ENCODE results near the gene OR51E1.

Gene OR51E1, protein sequence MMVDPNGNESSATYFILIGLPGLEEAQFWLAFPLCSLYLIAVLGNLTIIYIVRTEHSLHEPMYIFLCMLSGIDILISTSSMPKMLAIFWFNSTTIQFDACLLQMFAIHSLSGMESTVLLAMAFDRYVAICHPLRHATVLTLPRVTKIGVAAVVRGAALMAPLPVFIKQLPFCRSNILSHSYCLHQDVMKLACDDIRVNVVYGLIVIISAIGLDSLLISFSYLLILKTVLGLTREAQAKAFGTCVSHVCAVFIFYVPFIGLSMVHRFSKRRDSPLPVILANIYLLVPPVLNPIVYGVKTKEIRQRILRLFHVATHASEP

DNA sequence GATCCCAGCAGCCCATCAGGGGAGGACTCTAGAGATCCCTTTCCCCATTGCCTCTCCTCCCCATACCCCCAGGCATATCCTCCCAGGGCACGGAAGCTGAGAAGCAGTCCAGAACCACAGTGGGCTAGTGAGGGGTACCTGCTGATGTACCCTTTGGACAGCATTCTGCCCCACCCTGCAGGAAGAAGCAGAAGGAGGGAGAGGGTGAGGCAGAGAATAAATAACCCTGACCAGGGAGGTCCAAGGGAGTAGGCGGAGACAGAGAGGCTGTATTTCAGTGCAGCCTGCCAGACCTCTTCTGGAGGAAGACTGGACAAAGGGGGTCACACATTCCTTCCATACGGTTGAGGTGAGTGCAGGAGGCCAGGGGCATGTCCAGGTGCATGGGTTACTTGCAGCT lies at the start of gene OR51E1:
TSS of gene OR51E1 (plus strand) at position 301 of the 400 bp plus-strand sequence. CDS start 8,545 bp downstream, outside the sequence.
- DNase-seq (ENCODE audit: low read depth in 2 of 3, low spot score in 2 of 3): no peak

DNA sequence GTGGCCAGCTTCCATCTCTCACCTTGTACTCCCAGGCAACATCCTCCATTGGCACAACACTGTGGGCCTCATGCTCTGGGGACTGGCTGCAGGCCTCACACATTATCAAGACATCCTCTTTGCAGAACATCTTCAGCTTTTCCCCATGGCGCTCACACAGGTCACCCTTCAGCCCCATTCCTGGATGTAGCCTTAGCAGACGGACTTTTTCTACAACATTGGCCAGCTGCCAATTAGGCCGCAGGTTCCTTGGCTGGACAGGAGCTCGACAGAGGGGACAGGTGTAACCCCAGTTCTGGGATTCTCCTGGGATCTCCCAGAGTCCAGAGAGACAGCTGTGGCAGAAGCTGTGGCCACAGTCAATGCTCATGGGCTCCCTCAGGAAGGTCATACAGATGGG lies 38.7 kb upstream of the OR51E1 start:
- no peak for DNase-seq (ENCODE audit: low read depth in 2 of 3, low spot score in 2 of 3)

DNA sequence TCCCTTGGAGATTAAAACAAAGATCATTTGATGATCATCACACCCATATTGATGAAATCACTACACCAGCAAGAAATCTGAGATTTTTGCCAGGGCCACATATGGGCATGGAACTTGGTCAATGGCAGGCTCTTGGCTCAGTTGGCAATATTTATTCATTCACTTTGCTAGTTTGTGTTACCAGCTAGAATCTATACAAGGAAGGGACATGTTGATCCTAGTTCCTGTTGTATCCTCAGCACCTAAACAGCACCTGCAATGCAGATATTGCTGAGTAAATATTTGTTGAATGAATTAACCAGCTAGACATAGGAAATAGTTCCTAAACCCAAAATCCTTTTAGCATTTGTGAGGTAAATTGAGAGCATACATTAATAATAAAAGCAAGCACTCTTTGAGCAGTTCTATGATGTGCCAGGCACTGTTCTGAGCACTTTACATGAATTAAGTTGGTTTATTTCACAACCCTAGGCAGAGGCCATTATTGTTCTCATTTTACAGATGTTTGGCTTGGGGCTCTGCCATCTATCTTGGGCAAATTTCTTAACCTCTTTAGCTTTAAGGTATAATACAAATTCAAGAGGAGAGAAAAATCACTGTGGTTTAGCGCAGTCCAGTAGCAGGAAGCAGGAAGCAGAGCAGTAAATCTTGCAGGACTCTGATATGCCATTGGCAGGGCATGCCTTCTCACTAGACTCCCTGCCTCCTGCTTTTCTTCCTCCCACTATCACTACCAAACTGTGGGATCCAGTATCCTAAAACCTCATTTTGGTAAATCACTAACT lies 37.4 kb upstream of the OR51E1 start:
- no peak for DNase-seq (ENCODE audit: low read depth in 2 of 3, low spot score in 2 of 3)

DNA sequence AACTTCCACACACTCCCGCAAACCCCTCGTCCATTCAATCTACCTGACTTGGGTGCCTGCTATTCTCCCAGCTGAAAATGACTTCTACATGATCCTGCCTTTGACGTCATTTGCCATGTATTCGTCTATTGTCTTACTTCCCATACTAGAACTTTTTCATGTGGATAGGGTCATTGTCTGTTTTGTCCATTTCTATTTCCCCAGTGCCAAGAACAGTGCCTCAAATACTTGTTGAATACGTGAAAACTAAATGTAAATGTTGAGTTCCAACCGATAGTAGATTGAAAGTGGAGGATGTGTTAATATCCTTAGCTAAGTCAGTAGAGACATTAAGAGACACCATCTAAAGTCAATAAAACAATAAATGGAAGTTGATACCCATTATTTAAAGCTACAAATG lies 36.7 kb upstream of the OR51E1 start:
- no peak for DNase-seq (ENCODE audit: low read depth in 2 of 3, low spot score in 2 of 3)

DNA sequence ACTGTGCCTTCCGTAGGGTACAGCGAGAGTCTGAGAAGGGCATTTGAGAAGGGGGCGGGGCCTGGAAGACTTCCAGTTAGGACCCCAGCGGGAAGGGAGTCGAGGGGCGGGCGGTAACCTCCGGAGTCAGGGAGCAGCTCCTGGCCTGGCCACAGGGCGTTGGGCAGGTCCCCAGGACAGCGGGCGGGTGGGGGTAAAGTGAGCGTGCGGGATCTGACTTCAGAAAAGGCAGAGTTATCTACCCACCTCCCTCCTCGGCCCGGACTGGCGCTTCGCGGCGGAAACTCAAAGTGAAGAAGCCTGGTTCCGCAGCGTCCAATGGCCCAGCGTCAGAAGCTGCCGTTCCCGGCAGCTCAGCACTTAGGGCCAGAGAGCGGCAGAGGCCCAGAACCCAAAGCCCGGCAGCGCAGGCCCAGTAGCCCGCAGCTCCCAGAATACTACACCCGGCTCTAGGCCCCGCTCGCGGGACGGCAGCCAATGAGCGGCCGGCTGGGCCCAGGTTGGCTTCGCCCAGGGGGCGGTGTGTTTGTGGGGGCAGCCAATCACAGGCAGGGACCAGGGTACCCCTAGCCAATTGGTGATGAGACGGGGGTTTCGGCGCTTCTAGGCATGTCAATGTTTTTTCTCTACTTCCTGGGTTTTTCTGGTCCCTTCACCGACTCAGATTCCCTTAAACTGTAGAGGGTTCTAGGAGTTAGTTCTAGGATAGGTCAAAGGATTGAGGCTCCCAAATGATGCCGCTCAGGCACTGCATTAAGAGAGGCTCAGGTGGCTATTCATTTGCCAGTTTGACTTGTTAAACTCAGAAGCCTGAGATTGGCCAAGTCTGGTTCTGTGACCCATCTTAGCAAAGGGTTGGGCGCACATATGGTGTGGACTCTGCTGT lies 35.8 kb upstream of the OR51E1 start, which contains the start of gene TRIM68:
TSS of gene TRIM68 (minus strand) at position 451 of the 886 bp plus-strand sequence. CDS start 2,727 bp downstream, outside the sequence.
- peak; percentile 66 to 89 (median 85) for DNase-seq (ENCODE audit: low read depth in 2 of 3, low spot score in 2 of 3)

DNA sequence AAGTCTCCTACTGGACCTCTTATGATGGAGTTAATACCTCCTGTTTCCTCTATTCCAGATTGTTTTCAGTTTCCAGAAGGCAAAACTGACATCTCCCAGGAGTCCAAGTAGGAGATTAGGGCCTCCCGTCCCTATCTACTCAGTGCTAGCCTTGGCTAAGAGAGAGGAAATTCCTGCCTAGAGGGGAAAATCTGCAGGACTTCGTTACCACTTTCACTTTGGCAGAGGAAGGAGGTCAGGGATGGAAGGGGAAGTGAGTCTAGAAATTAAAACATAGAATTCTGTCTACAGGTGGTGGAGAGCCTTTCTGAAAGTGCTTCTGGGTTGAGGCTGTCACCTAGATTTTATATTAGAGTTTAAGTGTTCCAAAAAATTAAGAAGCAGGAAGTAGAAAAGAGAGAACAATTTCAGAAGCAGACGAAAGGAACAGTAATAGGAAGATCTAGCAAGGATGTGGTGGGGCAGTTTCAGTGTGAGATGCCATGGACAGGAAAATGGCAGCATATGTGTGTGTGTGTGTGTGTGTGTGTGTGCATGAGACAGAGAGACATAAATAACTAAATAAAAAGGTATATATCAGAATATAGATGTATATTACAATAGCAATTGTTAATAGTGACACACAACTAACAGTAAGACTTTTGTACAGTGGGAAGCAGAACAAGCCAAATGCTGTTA lies 33.4 kb upstream of the OR51E1 start:
- no peak for DNase-seq (ENCODE audit: low read depth in 2 of 3, low spot score in 2 of 3)

DNA sequence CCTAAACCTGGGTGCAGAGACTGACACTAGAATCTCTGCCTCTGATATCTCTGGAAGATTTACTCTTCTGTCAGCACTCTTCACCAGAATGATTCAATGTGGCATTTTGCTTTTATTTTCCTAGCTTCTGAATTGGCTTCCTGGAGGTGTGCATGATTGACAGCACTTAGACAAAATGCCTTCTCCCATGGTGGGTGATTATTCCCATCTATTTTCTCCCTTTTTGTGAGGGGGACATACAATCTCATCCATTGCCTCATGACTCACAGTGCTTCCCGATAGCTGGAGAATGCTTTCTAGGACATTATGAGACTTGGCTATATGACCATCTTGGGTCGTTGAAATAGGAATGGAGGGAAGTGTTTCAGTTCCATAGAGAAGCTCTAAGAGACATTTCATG lies 31.8 kb upstream of the OR51E1 start:
- DNase-seq (ENCODE audit: low read depth in 2 of 3, low spot score in 2 of 3): no peak

DNA sequence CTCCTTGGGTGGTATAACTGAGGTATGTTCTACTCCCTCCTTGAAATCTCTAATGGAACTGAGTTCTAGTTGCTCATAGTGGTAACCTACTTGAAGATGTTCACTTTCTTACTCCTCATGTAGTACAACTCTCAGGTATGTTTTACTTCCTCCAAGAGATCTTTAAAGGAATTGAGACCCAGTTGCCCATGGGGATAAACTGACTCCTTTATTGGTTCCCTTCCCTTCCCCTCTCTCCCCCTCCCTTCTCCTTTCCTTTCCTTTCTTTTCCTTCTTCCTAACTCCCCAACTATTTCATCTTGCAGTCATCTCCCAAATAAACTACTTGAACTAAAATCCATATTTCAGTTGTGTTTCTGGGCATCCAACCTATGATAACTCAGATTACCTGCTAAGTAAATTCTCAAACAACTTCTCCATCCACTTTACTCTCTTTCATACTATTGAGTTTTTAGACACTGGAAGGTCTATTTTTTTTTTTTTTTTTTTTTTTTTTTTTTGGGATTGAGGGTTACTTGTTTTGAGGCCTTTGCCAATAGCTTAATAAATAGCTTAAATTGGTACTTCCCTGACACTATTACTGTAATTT lies 27.8 kb upstream of the OR51E1 start:
- DNase-seq (ENCODE audit: low read depth in 2 of 3, low spot score in 2 of 3): no peak

DNA sequence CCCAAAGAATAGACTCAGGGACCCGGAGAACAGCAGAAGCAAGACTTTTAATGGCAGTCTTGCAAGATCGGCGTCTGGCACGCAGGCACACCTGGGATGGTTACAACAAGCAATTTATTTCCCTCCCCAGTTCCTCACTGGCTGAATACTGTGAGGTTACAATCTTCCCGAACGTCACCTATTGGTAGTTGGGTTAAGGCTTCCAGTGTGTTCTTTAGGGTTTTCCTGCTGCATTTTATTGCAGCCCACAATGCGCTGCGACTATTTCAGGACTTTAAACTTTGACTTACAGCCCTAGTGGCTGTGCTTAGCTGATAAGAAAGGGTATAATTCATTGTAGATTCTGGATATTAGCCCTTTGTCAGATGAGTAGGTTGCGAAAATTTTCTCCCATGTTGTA lies 24.3 kb upstream of the OR51E1 start:
- no peak for DNase-seq (ENCODE audit: low read depth in 2 of 3, low spot score in 2 of 3)

DNA sequence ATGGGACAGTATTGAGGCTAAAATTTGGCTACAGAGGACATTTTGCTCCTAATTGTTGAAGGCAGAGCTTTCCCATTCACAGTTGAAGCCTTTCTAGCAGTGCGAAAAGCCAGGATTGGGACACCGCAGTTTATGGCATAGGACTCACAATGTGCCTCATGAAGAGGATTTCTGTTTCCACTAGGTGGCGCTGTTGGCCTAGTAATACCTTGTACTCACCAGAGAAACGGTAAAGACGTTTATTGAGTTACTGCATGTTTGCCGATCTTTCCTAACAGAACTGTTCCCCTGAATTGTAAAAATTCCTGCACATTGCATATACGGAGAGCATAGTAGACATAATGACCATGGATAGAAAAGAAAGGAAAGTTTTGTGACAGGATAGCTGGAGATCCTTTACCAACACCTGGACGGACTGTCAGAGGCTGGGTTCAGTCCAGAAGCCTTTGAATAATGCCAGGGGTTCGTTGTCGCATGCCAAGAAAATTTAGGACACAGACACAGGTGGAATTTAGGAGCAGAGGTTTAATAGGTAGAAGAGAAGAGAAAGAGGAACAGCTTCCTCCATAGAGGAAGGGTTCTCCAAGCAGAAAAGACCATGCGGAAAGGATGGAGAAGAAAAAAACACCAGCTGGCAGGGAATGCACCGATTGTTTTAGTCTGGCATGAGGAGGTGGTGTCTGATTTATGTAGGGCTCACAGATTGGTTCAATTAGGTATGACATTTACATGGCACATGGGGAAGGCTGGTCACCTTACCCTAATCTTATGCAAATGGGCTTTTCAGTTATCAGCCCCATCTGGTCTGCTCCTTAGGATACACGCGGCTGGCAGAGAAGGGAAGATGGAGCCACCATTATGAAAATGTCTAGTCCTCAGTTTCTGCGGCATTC lies 17.3 kb upstream of the OR51E1 start:
- DNase-seq (ENCODE audit: low read depth in 2 of 3, low spot score in 2 of 3): peak in 1 of 3 experiments; percentile 40

DNA sequence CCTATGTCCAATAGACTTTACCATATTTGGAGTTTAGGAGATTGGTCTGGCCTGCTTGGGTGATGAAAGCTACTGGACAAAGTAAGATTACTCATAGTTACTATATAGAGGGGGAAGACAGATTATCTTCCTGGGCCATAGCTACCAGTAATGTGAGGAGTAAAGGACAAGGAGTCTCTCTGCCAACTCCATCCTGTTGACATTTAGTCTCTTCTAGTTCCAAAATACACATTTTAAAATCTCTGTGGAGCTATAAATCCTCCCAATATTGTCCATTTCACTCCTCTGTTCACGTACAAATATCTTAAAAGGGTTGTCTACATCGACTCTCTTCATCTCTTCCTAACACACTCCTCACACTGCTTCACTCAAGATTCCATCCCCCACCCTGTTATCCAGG lies 7.6 kb upstream of the OR51E1 start:
- no peak for DNase-seq (ENCODE audit: low read depth in 2 of 3, low spot score in 2 of 3)

DNA sequence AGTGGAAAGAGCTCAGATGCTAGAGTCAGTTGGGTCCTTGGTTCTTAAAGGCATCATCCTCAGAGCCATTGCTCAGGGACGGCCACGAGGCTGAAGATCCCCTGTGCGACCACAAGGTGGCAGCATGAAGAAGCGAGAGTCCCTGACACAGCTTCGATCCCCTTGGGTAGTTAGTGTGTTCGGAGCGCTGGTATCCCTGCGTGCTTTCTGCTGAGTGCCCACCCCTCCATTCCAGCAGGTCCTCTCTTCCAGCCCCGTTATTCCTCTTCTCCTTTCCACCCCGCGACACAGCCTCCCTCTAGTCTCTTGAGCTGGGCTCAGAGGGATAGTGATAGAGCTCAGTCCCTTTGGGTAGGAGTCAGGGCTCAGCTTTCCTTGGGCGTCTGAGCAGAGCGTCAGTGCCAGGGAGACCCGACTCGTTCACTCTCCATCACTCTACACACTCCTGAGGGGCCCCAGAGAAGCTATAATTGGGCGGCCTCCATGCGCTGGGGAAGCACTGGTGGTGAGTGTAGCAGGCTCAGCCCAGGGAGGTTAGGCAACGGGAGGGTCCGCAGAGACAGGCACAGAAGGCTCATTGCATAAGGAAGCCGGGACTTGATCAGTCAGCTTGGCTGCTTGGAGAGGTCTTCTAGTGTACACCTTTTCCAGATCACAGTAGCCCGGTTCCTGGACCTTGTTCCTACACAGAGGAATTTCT lies 6.7 kb upstream of the OR51E1 start, which contains the start of gene OR51D1:
TSS of gene OR51D1 (plus strand) at position 516 of the 700 bp plus-strand sequence. CDS start 2,314 bp downstream, outside the sequence.
- peak; percentile 7 to 49 (median 28) for DNase-seq (ENCODE audit: low read depth in 2 of 3, low spot score in 2 of 3)

DNA sequence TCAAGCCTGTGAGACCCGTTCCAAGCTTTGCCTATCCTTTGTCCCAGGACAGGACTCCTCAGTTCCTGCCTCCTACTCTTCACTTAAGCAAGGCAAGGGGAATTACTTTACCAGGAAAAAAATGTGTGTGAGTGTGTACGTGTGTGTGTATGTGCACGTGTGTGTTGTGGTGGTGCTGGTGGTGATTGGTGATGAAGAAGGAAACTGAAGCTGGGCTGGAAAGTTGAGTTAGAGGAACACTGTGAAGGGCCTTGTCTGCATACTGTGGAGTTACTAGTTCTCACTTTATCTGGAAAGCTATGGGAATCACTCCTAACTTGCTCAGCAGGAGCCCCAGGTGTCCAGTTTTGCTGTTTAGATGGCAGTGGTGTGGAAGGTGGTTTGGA lies 6.1 kb upstream of the OR51E1 start:
- no peak for DNase-seq (ENCODE audit: low read depth in 2 of 3, low spot score in 2 of 3)

DNA sequence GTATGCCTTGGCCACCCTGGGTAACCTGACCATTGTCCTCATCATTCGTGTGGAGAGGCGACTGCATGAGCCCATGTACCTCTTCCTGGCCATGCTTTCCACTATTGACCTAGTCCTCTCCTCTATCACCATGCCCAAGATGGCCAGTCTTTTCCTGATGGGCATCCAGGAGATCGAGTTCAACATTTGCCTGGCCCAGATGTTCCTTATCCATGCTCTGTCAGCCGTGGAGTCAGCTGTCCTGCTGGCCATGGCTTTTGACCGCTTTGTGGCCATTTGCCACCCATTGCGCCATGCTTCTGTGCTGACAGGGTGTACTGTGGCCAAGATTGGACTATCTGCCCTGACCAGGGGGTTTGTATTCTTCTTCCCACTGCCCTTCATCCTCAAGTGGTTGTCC lies 3.9 kb upstream of the OR51E1 start:
- no peak for DNase-seq (ENCODE audit: low read depth in 2 of 3, low spot score in 2 of 3)

DNA sequence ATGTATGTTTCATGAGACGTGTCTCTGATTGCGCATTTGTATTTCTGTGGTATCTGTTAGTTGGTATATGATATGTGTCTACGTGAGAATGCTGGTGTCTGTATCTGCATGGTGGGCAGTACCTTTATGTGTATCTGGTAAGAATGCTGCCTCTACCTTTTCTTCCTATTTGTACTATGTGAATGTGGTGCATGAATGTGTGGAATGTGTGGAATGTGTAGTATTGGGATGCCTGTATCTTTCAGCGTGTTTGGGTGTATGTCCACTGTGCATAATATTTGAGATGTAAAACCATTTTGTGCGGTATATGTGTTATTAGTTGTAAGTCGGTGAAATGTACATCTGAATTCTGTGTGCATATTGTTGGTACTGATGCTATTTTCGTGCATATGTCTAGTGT lies 2.3 kb upstream of the OR51E1 start:
- DNase-seq (ENCODE audit: low read depth in 2 of 3, low spot score in 2 of 3): no peak

DNA sequence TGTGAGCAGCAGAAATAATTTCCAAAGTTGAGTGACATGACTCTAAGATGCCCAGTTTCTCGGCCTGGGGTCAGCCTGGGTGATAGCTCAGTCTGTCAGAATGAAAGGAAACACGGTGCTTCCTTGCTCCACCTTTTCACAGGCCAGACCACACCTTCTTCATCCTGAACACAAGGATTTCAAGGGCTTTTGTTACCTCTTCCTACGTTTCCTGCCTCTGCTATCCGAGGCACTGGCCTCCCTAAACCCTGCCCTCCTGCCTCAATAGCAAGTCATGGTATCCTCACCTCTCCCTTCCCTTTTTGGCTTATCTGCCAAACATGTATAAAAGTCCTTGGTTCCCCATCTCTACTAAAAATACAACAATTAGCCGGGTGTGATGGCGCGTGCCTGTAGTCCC lies 1.7 kb upstream of the OR51E1 start:
- no peak for DNase-seq (ENCODE audit: low read depth in 2 of 3, low spot score in 2 of 3)

DNA sequence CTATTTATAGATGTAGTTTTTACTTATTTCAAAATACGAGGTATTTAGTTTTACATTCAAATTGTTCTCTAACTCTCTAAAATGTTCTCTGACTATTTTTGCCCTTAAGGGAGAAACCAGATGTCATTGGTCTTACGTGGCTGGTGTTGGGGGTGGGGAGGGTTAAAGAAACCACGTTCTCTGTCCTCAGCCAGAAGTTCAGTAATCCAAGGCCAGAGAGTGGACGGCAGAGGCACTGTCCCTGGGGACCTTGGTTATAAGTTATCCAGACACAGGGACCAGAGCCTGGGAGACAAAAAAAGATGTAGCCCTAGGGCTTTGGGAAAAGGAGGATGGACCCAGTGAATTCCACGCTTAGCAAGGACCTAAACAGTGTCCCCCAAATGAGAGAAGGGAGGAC lies 706 bp upstream of the OR51E1 start:
- no peak for DNase-seq (ENCODE audit: low read depth in 2 of 3, low spot score in 2 of 3)

DNA sequence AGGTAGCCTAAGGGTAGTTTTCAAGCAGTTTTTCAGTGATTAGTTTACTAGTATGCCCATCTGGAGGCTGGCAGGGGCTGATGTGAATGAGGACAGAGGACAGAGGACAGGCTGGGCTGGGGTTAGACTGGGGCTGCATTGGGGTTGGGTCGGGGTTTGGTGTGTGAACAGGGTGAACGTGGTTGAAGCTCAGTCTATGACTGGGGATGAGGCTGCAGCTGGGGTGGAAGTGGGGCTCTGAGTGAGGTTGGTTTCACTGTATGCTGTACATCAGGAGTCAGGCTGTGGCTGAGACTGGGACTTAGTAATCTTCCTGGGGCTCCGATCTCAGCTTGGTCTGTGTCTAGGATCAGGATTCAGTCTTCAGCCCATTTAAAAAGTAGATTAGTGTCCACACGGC lies 451 bp downstream of the OR51E1 start:
- DNase-seq (ENCODE audit: low read depth in 2 of 3, low spot score in 2 of 3): no peak

DNA sequence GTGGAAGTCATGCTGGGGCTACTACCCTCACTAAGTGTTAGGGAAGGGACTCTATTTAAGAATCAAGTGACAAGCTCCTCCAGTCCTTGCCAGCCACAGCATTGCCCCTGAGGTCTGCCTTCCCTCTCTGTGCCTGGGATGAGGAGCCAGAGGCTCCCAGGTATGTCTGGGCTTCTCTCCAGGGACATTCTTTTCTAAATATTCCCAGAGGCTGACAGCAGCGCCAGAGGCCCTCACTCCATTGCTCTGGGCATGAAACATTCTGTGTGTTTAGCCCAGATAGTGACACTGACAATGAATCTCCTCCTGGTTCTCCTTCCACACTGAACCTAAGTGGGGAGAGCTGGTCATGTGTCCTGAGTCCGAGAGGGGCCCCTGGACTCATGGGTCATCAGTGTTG lies 2.2 kb downstream of the OR51E1 start:
- DNase-seq (ENCODE audit: low read depth in 2 of 3, low spot score in 2 of 3): no peak
